ENCODE data around the gene ZNF830. TPM values are rescaled to one million over a fixed set of nuclear protein-coding genes. Genes with fewer than 3 reads are reported as not detected.

The ZNF830 gene
- polyA plus RNA-seq, 3 donors = 2.1 to 4.7 (median 4.2) TPM

GRCh38 chr17:34920676-34921075 lies 40.7 kb upstream of the ZNF830 start:
- peaks cover 0 to 1% (median 0%) of the 10 kb centered on the region in 3 donors for H3K27me3 Mint-ChIP-seq (ENCODE audit: low read depth in 3 of 3)
- no peaks in the 10 kb centered on the region for H3K27me3 ChIP-seq (ENCODE audit: control insufficient read depth in 2 of 2, insufficient read depth in 2 of 2, low read length in 2 of 2)
- H3K9me3 ChIP-seq (replicated peaks in 1 of 2; ENCODE audit: control insufficient read depth in 1 of 2, insufficient read depth in 1 of 2, low read length in 2 of 2) = no peaks in the 10 kb centered on the region
- intact Hi-C loops (cut with micrococcal nuclease) = no loop called here
- H3K4me3 Mint-ChIP-seq = no peak overlapping the region
- no peak for TF ChIP-seq CTCF (IDR thresholded peaks at IDR 0.05)
- H3K36me3 ChIP-seq (replicated peaks in 1 of 2; ENCODE audit: control insufficient read depth in 1 of 2, insufficient read depth in 2 of 2, low read length in 2 of 2) = no peaks in the 10 kb centered on the region
- H3K4me3 ChIP-seq (replicated peaks in 1 of 3; ENCODE audit: low read depth in 2 of 3, low read length in 3 of 3) = no peak overlapping the region
- H3K9me3 Mint-ChIP-seq = peaks cover 0 to 3% (median 0%) of the 10 kb centered on the region in 7 donors
- no peaks in the 10 kb centered on the region for H3K36me3 Mint-ChIP-seq
- DNase-seq = no peak
- WGBS (ENCODE audit: insufficient coverage) = 100% methylated on average over 1 of the region's 4 CpGs
- H2AFZ ChIP-seq (ENCODE audit: insufficient read depth, low read depth, low read length, poor library complexity, severe bottlenecking) = no peak overlapping the region
- H3K27ac Mint-ChIP-seq = no peak overlapping the region
- H4K20me1 ChIP-seq (ENCODE audit: insufficient read depth, low read length) = no peaks in the 10 kb centered on the region
- no peak overlapping the region for H3K27ac ChIP-seq (ENCODE audit: low read depth in 1 of 2, low read length in 2 of 2)
- no peaks in the 10 kb centered on the region for H3K4me1 ChIP-seq (ENCODE audit: control insufficient read depth in 1 of 2, insufficient read depth in 2 of 2, low read length in 2 of 2)
- H3K9ac ChIP-seq (ENCODE audit: insufficient read depth, low read length, poor library complexity, severe bottlenecking) = no peak overlapping the region
- no peaks in the 10 kb centered on the region for H3K4me1 Mint-ChIP-seq
- no peak overlapping the region for H3K4me2 ChIP-seq (replicated peaks; ENCODE audit: extremely low read depth, low read length, poor library complexity, severe bottlenecking)
- H3K79me2 ChIP-seq (ENCODE audit: insufficient read depth, low read length) = no peaks in the 10 kb centered on the region

GRCh38 chr17:34926661-34927060 lies 34.7 kb upstream of the ZNF830 start:
- H3K36me3 Mint-ChIP-seq = no peaks in the 10 kb centered on the region
- no peaks in the 10 kb centered on the region for H3K27me3 Mint-ChIP-seq (ENCODE audit: low read depth in 3 of 3)
- no peak for DNase-seq
- H3K4me3 Mint-ChIP-seq = no peak overlapping the region
- H3K9me3 Mint-ChIP-seq = no peaks in the 10 kb centered on the region
- H3K36me3 ChIP-seq (replicated peaks in 1 of 2; ENCODE audit: control insufficient read depth in 1 of 2, insufficient read depth in 2 of 2, low read length in 2 of 2) = no peaks in the 10 kb centered on the region
- H3K9ac ChIP-seq (ENCODE audit: insufficient read depth, low read length, poor library complexity, severe bottlenecking) = no peak overlapping the region
- peaks cover 8% of the 10 kb centered on the region for H3K4me1 Mint-ChIP-seq
- H3K27me3 ChIP-seq (ENCODE audit: control insufficient read depth in 2 of 2, insufficient read depth in 2 of 2, low read length in 2 of 2) = no peaks in the 10 kb centered on the region
- H3K4me1 ChIP-seq (ENCODE audit: control insufficient read depth in 1 of 2, insufficient read depth in 2 of 2, low read length in 2 of 2) = peaks cover 0 to 6% of the 10 kb centered on the region in 2 donors
- no peaks in the 10 kb centered on the region for H3K9me3 ChIP-seq (replicated peaks in 1 of 2; ENCODE audit: control insufficient read depth in 1 of 2, insufficient read depth in 1 of 2, low read length in 2 of 2)
- H3K4me2 ChIP-seq (replicated peaks; ENCODE audit: extremely low read depth, low read length, poor library complexity, severe bottlenecking) = no peak overlapping the region
- no peak overlapping the region for H3K4me3 ChIP-seq (replicated peaks in 1 of 3; ENCODE audit: low read depth in 2 of 3, low read length in 3 of 3)
- no peak overlapping the region for H3K27ac ChIP-seq (ENCODE audit: low read depth in 1 of 2, low read length in 2 of 2)
- no peak overlapping the region for H2AFZ ChIP-seq (ENCODE audit: insufficient read depth, low read depth, low read length, poor library complexity, severe bottlenecking)
- no peaks in the 10 kb centered on the region for H4K20me1 ChIP-seq (ENCODE audit: insufficient read depth, low read length)
- no peak overlapping the region for H3K27ac Mint-ChIP-seq
- no peaks in the 10 kb centered on the region for H3K79me2 ChIP-seq (ENCODE audit: insufficient read depth, low read length)
- no peak for TF ChIP-seq CTCF (IDR thresholded peaks at IDR 0.05)
- intact Hi-C loops (cut with micrococcal nuclease) = no loop called here
- no CpG with 5 or more reads among the region's 3 CpGs for WGBS (ENCODE audit: insufficient coverage)
